ENCODE data around the gene CERS6.

The CERS6 gene

GRCh38 chr2:168602846-168603401, 146.9 kb downstream of the CERS6 start:
- DNase-seq (ENCODE audit: low spot score): no peak

- no peak for DNase-seq (ENCODE audit: low spot score)
Observed at GRCh38 chr2:168603439-168603961, 147.4 kb downstream of the CERS6 start.

GRCh38 chr2:168604252-168604651, 148.2 kb downstream of the CERS6 start:
- DNase-seq (ENCODE audit: low spot score): no peak

GRCh38 chr2:168607992-168608391, 151.9 kb downstream of the CERS6 start:
- no peak for DNase-seq (ENCODE audit: low spot score)

GRCh38 chr2:168608796-168609195, 152.7 kb downstream of the CERS6 start:
- no peak for DNase-seq (ENCODE audit: low spot score)

GRCh38 chr2:168611091-168611490, 155.0 kb downstream of the CERS6 start:
- DNase-seq (ENCODE audit: low spot score): no peak

GRCh38 chr2:168611896-168612650, 156.0 kb downstream of the CERS6 start:
- DNase-seq (ENCODE audit: low spot score): no peak

GRCh38 chr2:168612719-168613118, 156.6 kb downstream of the CERS6 start:
- DNase-seq (ENCODE audit: low spot score): no peak

GRCh38 chr2:168613551-168613950, 157.5 kb downstream of the CERS6 start:
- DNase-seq (ENCODE audit: low spot score): no peak

GRCh38 chr2:168614172-168615018, 158.3 kb downstream of the CERS6 start:
- no peak for DNase-seq (ENCODE audit: low spot score)

- DNase-seq (ENCODE audit: low spot score): no peak
Observed at GRCh38 chr2:168620554-168620953, 164.5 kb downstream of the CERS6 start.

GRCh38 chr2:168622559-168622958, 166.5 kb downstream of the CERS6 start:
- DNase-seq (ENCODE audit: low spot score): no peak

- no peak for DNase-seq (ENCODE audit: low spot score)
Observed at GRCh38 chr2:168624028-168624427, 168.0 kb downstream of the CERS6 start.

GRCh38 chr2:168626096-168626495, 170.0 kb downstream of the CERS6 start:
- no peak for DNase-seq (ENCODE audit: low spot score)

GRCh38 chr2:168626647-168627046, 170.6 kb downstream of the CERS6 start:
- no peak for DNase-seq (ENCODE audit: low spot score)

GRCh38 chr2:168632709-168633121, 176.6 kb downstream of the CERS6 start:
- DNase-seq (ENCODE audit: low spot score): peak; percentile 4

- DNase-seq (ENCODE audit: low spot score): peak; percentile 5
Observed at GRCh38 chr2:168633200-168633599, 177.1 kb downstream of the CERS6 start.

GRCh38 chr2:168633895-168634294, 177.8 kb downstream of the CERS6 start:
- DNase-seq (ENCODE audit: low spot score): no peak

- DNase-seq (ENCODE audit: low spot score): peak; percentile 32
Observed at GRCh38 chr2:168635065-168635577, 179.0 kb downstream of the CERS6 start.

- no peak for DNase-seq (ENCODE audit: low spot score)
Observed at GRCh38 chr2:168639018-168639417, 182.9 kb downstream of the CERS6 start.

- no peak for DNase-seq (ENCODE audit: low spot score)
Observed at GRCh38 chr2:168639441-168639898, 183.4 kb downstream of the CERS6 start.

- DNase-seq (ENCODE audit: low spot score): no peak
Observed at GRCh38 chr2:168640039-168640438, 184.0 kb downstream of the CERS6 start.
